Neural cell (in vitro differentiated cells): ENCODE results near the gene PRKCZ. TPM values are rescaled to one million over a fixed set of nuclear protein-coding genes. Genes with fewer than 3 reads are reported as not detected.

Experiments used
- H2AFZ ChIP-seq: fragments of 200-600, 300-800 bp; sonication (generic), shearing (Covaris generic); 2 replicates; pipeline ENCODE4 v1.6.0; 2014; ENCODE audit warnings: low read depth, mild to moderate bottlenecking, antibody characterized with exemption, low read length, moderate library complexity
- H3F3A ChIP-seq: fragments of 200-600 bp; shearing (Covaris generic); 2 replicates; pipeline ENCODE4 v1.6.1; 2016; ENCODE audit warnings: mild to moderate bottlenecking, moderate library complexity, mixed read lengths, antibody characterized with exemption, low read length; ENCODE audit not compliant: insufficient read depth, poor library complexity, severe bottlenecking
- H3K27ac ChIP-seq: fragments of 200-600, 300-800 bp; sonication (generic), shearing (Covaris generic); 2 replicates; pipeline ENCODE4 v1.5.1; 2014; ENCODE audit warnings: mild to moderate bottlenecking, low read length, moderate library complexity
- H3K27me3 ChIP-seq: fragments of 300-800, 200-600 bp; sonication (generic), shearing (Covaris generic); 2 replicates; pipeline ENCODE4 v1.6.0; 2014; ENCODE audit warnings: mild to moderate bottlenecking, low read depth, low read length, moderate library complexity; ENCODE audit not compliant: insufficient read depth
- H3K36me3 ChIP-seq: fragments of 300-800, 200-600 bp; sonication (generic), shearing (Covaris generic); 2 replicates; pipeline ENCODE4 v1.5.1; 2014; ENCODE audit warnings: mild to moderate bottlenecking, antibody characterized with exemption, low read length, moderate library complexity; ENCODE audit not compliant: insufficient read depth
- H3K4me2 ChIP-seq: fragments of 300-800, 200-600 bp; sonication (generic), shearing (Covaris generic); 2 replicates; pipeline ENCODE4 v1.6.0; 2014; ENCODE audit warnings: mild to moderate bottlenecking, low read length
- H3K4me3 ChIP-seq: fragments of 300-800, 200-600 bp; sonication (generic), shearing (Covaris generic); 2 replicates; pipeline ENCODE4 v1.5.1; 2014; ENCODE audit warnings: mild to moderate bottlenecking, low read length, moderate library complexity
- H3K79me2 ChIP-seq: fragments of 200-600 bp; shearing (Covaris generic); replicated peaks from 2 replicates; pipeline ENCODE4 v1.6.0; 2014; ENCODE audit warnings: mild to moderate bottlenecking, low read length, moderate library complexity; ENCODE audit not compliant: insufficient read depth
- H3K9ac ChIP-seq: fragments of 300-800, 200-600 bp; sonication (generic), shearing (Covaris generic); 2 replicates; pipeline ENCODE4 v1.6.1; 2016; ENCODE audit warnings: mild to moderate bottlenecking, low read length, mixed read lengths
- H3K9me2 ChIP-seq: fragments of 200-600 bp; shearing (Covaris generic); 2 replicates; pipeline ENCODE4 v1.6.1; 2016; ENCODE audit warnings: mild to moderate bottlenecking, low read length, mixed read lengths; ENCODE audit not compliant: insufficient read depth
- H3K9me3 ChIP-seq: fragments of 200-600, 300-800 bp; sonication (generic), shearing (Covaris generic); 2 replicates; pipeline ENCODE4 v1.6.1; 2016; ENCODE audit warnings: mild to moderate bottlenecking, mixed run types, low read length, moderate library complexity, mixed read lengths
- H4K20me1 ChIP-seq: fragments of 200-600 bp; shearing (Covaris generic); 2 replicates; pipeline ENCODE4 v1.6.1; 2016; ENCODE audit warnings: mild to moderate bottlenecking, mixed run types; ENCODE audit not compliant: insufficient read depth
- EP300 ChIP-seq: fragments of 450-650 bp; conservative IDR thresholded peaks from 2 replicates; pipeline ENCODE4 v1.6.1; 2014; ENCODE audit warnings: antibody characterized with exemption, mild to moderate bottlenecking, moderate library complexity; ENCODE audit not compliant: poor library complexity, severe bottlenecking
- EZH2 ChIP-seq: fragments of 200-600, 300-800 bp; shearing (Covaris generic), sonication (generic); IDR thresholded peaks from 2 replicates; pipeline ENCODE4 v1.6.1; 2014; ENCODE audit warnings: antibody characterized with exemption, low read length, borderline replicate concordance, mild to moderate bottlenecking; ENCODE audit not compliant: insufficient read depth, poor library complexity, severe bottlenecking
- MXI1 ChIP-seq: fragments of 450-650 bp; conservative IDR thresholded peaks from 2 replicates; pipeline ENCODE4 v1.6.1; 2014; ENCODE audit warnings: antibody characterized with exemption, mild to moderate bottlenecking; ENCODE audit not compliant: poor library complexity, severe bottlenecking
- POLR2AphosphoS5 ChIP-seq: IDR thresholded peaks from 2 replicates; pipeline ENCODE4 v1.6.1; 2012
- RAD21 ChIP-seq: fragments of 450-650 bp; conservative IDR thresholded peaks from 2 replicates; pipeline ENCODE4 v1.6.1; 2014; ENCODE audit warnings: antibody characterized with exemption, mild to moderate bottlenecking, moderate library complexity
- SMC3 ChIP-seq: fragments of 450-650 bp; conservative IDR thresholded peaks from 2 replicates; pipeline ENCODE4 v1.6.1; 2014; ENCODE audit warnings: antibody characterized with exemption, mild to moderate bottlenecking, moderate library complexity; ENCODE audit not compliant: poor library complexity
- TAF1 ChIP-seq: IDR thresholded peaks from 2 replicates; pipeline ENCODE4 v1.6.1; 2012; ENCODE audit warnings: low read depth
- polyA plus RNA-seq: library from polyadenylated mRNA; depleted of rRNA; stranded (reverse); fragments of >200 nt; gene quantifications from 2 replicates; pipeline ENCODE4 v1.2.3, GENCODE V29; 2014
- TF ChIP-seq, protein P1 (sequence below): fragments of 450-650 bp; IDR thresholded peaks from 2 replicates; pipeline ENCODE4 v1.5.1; 2014; ENCODE audit warnings: antibody characterized with exemption, mild to moderate bottlenecking, moderate library complexity; ENCODE audit not compliant: poor library complexity, severe bottlenecking
- TF ChIP-seq, protein P2 (sequence below): IDR thresholded peaks from 2 replicates; pipeline ENCODE4 v1.6.1; 2012; ENCODE audit warnings: borderline replicate concordance

PRKCZ gene
- polyA plus RNA-seq, 1 donor from 2014 or later: 54.9 TPM

GRCh38 chr1:2208309-2209239 lies 158.4 kb downstream of the PRKCZ start:
- no peak for TF ChIP-seq EP300
- TF ChIP-seq SMC3: no peak
- no peak for TF ChIP-seq TAF1
- TF ChIP-seq POLR2AphosphoS5: no peak
- no peak for TF ChIP-seq RAD21
- TF ChIP-seq EZH2: no peak
- TF ChIP-seq, protein P1, sequence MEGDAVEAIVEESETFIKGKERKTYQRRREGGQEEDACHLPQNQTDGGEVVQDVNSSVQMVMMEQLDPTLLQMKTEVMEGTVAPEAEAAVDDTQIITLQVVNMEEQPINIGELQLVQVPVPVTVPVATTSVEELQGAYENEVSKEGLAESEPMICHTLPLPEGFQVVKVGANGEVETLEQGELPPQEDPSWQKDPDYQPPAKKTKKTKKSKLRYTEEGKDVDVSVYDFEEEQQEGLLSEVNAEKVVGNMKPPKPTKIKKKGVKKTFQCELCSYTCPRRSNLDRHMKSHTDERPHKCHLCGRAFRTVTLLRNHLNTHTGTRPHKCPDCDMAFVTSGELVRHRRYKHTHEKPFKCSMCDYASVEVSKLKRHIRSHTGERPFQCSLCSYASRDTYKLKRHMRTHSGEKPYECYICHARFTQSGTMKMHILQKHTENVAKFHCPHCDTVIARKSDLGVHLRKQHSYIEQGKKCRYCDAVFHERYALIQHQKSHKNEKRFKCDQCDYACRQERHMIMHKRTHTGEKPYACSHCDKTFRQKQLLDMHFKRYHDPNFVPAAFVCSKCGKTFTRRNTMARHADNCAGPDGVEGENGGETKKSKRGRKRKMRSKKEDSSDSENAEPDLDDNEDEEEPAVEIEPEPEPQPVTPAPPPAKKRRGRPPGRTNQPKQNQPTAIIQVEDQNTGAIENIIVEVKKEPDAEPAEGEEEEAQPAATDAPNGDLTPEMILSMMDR: no peak
- TF ChIP-seq, protein P2, sequence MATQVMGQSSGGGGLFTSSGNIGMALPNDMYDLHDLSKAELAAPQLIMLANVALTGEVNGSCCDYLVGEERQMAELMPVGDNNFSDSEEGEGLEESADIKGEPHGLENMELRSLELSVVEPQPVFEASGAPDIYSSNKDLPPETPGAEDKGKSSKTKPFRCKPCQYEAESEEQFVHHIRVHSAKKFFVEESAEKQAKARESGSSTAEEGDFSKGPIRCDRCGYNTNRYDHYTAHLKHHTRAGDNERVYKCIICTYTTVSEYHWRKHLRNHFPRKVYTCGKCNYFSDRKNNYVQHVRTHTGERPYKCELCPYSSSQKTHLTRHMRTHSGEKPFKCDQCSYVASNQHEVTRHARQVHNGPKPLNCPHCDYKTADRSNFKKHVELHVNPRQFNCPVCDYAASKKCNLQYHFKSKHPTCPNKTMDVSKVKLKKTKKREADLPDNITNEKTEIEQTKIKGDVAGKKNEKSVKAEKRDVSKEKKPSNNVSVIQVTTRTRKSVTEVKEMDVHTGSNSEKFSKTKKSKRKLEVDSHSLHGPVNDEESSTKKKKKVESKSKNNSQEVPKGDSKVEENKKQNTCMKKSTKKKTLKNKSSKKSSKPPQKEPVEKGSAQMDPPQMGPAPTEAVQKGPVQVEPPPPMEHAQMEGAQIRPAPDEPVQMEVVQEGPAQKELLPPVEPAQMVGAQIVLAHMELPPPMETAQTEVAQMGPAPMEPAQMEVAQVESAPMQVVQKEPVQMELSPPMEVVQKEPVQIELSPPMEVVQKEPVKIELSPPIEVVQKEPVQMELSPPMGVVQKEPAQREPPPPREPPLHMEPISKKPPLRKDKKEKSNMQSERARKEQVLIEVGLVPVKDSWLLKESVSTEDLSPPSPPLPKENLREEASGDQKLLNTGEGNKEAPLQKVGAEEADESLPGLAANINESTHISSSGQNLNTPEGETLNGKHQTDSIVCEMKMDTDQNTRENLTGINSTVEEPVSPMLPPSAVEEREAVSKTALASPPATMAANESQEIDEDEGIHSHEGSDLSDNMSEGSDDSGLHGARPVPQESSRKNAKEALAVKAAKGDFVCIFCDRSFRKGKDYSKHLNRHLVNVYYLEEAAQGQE: no peak
- H3K9ac ChIP-seq: no peak overlapping the region
- H3K9me2 ChIP-seq: no peaks in the 10 kb centered on the region
- H3K27me3 ChIP-seq: no peaks in the 10 kb centered on the region
- no peak overlapping the region for H2AFZ ChIP-seq
- H3K27ac ChIP-seq: no peak overlapping the region
- H3K36me3 ChIP-seq: no peaks in the 10 kb centered on the region
- no peak overlapping the region for H3K4me2 ChIP-seq
- H3K79me2 ChIP-seq: no peaks in the 10 kb centered on the region
- no peaks in the 10 kb centered on the region for H3F3A ChIP-seq
- H3K4me3 ChIP-seq: no peak overlapping the region
- H4K20me1 ChIP-seq: no peaks in the 10 kb centered on the region
- no peaks in the 10 kb centered on the region for H3K9me3 ChIP-seq

DNA sequence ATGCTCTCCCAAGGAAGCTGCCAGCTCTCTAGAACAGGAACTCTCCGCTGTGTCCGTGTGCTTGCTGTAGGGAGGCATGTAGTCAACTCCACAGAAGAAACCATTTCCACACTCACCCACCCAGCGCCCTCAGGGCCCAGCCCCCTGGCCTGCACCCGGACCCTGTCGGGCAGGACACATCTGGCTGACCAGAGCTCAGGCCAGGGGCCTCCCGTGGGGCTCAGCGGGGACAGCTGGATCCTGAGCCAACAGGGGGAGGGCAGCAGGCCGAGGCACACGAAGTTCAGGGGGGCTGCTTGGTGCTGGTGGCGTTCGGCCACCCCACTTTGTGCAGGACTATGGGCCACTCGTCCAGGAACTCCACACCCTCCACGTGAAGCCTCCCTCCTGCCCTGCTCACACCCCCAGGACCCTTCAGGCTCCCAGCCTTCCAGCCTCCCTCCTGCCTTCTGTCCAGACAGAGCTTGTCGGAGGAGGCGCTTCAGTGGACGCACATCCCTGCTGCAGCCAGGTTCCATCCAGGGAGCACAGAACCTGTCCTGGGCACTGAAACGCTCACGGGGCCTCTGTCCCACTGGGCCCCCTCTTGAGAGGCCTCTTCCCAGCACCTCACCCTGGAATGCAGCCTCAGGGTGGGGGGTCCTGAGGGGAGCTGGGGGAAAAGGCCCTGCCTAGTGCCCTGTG lies 159.3 kb downstream of the PRKCZ start:
- H3K4me3 ChIP-seq: no peak overlapping the region
- no peak overlapping the region for H2AFZ ChIP-seq
- no peaks in the 10 kb centered on the region for H4K20me1 ChIP-seq
- no peaks in the 10 kb centered on the region for H3K27me3 ChIP-seq
- H3K9me2 ChIP-seq: no peaks in the 10 kb centered on the region
- no peak overlapping the region for H3K4me2 ChIP-seq
- no peaks in the 10 kb centered on the region for H3K9me3 ChIP-seq
- H3K9ac ChIP-seq: no peak overlapping the region
- H3F3A ChIP-seq: no peaks in the 10 kb centered on the region
- TF ChIP-seq MXI1 (no peak), EP300 (no peak), POLR2AphosphoS5 (no peak), TAF1 (no peak), SMC3 (no peak), EZH2 (no peak), RAD21 (no peak)
- TF ChIP-seq, protein P2: no peak
- TF ChIP-seq, protein P1: no peak
- no peaks in the 10 kb centered on the region for H3K36me3 ChIP-seq
- no peaks in the 10 kb centered on the region for H3K79me2 ChIP-seq
- no peak overlapping the region for H3K27ac ChIP-seq
